GM18873 (cell line): ENCODE measurements around the gene TIGD6.

ENCODE experiments used
- ATAC-seq: cut with Tn5 transposase; IDR thresholded peaks from one replicate; pipeline ENCODE4 v1.9.1; 2021; ENCODE audit warnings: mild to moderate bottlenecking, moderate library complexity, moderate number of reproducible peaks; ENCODE audit not compliant: unreplicated experiment, low FRiP score

TIGD6 gene

DNA sequence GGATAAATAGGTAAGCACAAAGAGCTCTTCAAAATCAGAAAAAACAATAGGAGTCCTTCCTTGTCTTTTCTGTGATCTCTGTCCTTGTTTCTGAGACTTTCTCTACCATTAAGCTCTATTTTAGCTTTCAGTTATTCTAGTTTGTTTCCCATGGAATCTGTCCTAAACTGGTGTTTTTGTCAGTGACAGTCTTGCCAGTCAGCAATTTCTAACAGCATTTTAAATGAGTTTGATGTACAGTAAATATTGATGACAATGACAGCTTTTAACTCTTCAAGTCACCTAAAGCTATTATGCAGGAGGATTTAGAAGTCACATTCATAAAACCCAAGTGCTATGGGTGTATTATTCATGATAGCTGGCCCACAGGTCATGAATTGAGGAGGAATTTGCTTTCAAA is 17.9 kb downstream of the TIGD6 start:
- no peak for ATAC-seq

- ATAC-seq = no peak
Measured at GRCh38 chr5:149981206-149981605, 19.2 kb downstream of the TIGD6 start.

DNA sequence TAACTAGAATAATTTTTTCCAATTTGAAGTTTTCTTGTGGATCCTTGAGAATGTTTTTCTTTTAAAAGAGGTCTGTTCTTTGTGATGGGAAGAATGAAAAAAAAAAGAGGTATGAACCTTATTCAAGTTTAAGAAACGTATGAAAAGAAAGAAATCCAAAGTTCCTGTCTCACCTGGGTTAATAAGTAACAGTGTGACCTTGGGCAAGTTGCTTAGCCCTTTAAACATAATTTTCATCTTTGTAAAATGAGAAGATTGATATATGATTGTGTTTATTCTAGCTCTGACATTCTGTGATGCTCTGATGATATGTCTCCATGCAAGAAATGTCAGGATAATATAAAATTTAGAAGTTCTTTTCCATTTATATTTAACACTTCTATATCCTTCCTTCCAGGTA is 20.6 kb downstream of the TIGD6 start:
- ATAC-seq = no peak

GRCh38 chr5:149975409-149975808 is 25.0 kb downstream of the TIGD6 start:
- no peak for ATAC-seq

DNA sequence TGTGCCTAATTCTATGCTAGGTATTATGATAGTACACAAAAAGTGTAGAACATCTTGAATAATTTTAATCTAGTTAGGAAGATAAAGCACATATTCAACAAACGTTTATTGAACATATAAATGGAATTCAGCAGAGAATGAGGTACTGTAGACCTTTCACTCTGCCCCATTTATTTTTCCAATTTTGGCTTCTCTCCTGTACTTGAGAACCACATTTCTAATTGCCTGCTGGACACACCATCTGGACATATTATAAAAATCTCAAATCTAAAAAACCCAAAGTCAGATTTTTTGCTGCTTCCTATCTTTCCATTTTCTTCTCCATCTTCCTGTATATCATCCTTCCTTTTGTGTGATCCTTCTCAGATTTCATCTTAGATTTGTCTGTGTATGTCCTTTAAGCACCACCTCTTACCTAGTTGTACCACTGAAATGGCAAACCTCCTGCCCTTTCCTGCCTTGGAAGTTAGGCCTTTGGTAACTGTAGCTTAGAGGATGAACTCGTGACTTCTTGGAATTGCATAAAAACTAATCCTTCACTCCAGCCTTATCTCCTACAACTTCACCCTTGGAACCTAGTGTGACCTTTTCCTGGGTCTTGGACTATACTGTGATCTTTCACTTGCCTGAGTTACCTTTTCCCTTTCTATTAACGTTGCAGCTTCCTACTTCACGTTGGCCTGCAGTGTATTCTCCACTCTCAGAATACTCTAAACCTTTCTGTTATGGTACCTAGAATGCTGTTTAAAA is 31.1 kb downstream of the TIGD6 start:
- ATAC-seq = no peak

DNA sequence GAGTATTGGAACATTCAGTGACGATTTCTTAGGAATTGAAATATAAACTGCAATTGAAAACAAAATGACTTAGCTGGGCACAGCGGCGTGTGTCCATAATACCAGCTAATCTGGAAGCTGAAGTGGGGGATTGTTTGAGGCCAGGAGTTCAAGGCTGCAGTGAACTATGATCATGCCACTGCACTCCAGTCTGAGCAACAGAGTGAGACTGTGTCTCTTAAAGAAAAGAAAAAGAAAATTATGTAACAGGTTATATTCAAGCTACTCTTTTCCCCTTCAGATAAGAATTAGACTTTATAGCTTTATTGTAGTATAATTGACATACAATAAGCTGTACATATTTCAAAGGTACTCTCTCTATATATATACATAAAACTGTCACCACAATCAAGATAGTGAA is 33.5 kb downstream of the TIGD6 start:
- no peak for ATAC-seq

- ATAC-seq = no peak
Measured at GRCh38 chr5:149963729-149964128, 36.7 kb downstream of the TIGD6 start.

GRCh38 chr5:149962601-149963300 is 37.7 kb downstream of the TIGD6 start:
- ATAC-seq = no peak

GRCh38 chr5:149961957-149962409 is 38.5 kb downstream of the TIGD6 start:
- no peak for ATAC-seq

DNA sequence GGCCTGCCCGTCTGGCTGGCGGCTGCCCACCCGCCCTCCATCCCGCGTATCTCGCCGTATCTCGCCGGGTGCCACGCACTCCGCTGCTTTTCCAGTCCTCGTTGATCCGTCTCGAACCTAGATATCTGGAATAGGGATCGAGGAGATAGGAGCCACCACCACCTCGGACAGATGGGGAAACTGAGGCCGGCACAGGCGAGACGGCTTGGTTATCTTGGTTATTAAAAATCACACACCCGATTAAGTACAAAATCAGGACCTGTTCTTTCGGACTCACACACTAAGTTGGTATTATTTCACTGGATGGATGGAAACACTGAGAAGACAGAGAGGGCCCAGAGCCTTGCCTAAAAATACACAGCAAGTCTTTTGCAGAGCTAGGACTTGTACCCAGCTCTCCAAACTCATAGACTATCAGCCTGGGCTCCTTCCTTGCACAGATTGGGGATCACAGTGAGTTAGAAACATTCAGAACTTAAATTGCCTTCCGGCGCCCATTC is 39.2 kb downstream of the TIGD6 start:
- ATAC-seq = no peak

DNA sequence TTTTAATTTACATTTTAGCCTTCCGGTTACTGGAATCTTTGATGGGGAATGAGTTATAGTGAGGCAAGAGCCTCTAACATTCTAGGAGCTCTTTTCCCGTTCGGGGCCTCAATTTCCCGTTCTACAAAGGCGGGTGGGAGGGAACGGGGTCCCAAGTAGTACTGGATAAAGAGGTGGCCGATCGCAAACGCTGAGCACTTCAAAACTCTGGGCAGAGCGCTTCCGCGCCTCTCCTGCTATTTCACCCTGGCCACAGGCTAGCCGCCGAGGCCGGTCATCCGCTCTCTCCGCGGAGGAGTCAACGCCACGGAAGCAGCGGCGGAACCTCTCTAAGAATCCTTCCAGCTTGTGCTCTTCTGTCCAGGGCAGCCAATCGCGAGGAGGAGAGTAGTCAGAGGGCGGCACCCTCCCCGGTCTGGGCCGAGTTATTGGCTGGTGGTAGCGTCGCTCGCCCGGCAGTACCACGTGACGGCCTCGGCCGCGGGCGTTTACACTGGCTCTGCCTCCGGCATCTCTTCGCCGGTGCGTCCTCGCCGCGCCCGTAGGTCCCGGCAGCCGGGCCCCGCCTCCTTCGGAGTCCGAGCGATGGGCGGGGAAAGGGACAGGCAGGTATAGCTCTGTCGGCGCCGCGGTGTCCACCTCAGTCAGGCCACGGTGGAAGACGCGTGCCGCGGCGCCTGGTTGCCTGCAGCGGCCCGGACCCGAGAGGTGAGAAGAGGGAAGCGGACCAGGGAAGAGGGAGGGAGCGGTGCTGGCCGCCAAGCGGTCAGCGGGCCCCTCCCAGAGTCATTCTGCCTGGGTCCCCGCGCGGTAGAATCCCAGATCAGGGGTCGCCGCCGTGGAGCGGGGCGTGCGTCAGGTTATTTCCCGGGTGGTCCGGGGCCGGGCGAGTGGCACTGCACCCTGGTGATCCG is 39.9 kb downstream of the TIGD6 start, which contains the start of gene SLC26A2:
TSS of gene SLC26A2 (plus strand) at position 487 of the 914 bp plus-strand sequence. CDS start 16,895 bp downstream, outside the sequence.
- peak; percentile 98 for ATAC-seq

DNA sequence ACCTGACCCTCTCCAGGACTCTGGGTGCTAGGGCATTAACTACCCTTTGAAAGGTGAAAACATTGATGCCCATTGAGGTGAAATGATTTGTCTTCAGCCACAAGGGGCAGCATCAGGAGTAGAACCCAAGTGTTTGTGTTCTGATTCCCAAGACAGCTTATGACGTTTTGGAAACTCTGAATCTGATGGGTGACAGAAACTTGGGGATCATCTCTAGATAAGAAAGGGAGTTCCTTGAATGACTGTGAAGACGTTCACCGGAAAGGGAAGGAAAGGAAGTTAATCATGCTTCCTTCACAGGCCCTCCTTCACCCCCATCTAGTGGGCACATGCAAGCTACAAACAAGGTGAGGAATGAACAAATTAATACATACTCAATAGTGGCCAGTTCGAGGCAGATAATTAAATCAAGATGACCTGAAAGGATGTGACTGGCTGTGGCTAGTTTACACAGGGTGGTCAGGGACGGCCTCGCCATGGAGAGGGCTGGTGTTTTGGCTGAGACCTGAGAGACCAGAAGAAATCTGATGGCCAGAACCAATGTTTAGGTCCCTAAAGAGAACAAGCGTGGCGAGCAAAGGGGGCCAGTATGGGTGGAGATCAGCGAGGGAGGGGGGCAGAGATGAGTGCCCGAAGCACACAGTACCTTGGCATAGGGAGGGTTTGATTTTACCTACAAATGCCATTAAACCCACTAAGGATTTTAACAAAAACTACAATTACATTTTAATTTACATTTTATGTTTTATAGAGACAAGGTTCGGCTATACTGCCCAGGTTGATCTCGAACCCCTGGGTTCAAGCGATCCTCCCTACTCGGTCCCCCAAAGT is 40.8 kb downstream of the TIGD6 start:
- no peak for ATAC-seq

DNA sequence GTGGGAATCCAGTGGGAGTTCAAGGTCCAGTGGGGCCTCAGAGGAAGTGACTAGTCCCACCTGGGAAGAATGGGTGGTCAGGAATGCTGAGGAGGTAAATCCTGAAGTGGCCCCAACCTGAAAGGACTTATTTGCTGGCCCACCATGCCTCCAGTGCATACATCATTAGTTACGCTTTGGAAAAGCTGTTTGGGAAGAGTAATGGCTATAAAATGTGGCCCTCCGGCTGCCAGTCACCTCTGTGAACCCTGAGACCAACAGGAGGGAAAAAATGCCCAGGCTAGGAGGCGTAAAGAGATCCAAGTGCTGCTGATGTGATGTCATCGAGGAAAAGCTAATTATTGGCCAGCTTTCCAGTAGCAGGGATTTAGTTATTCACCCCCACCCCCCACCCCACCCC is 42.6 kb downstream of the TIGD6 start:
- ATAC-seq = no peak

- no peak for ATAC-seq
Measured at GRCh38 chr5:149956685-149957084, 43.8 kb downstream of the TIGD6 start.

- ATAC-seq = no peak
Measured at GRCh38 chr5:149954798-149955197, 45.7 kb downstream of the TIGD6 start.

GRCh38 chr5:149953436-149954121 is 46.9 kb downstream of the TIGD6 start:
- ATAC-seq = no peak

DNA sequence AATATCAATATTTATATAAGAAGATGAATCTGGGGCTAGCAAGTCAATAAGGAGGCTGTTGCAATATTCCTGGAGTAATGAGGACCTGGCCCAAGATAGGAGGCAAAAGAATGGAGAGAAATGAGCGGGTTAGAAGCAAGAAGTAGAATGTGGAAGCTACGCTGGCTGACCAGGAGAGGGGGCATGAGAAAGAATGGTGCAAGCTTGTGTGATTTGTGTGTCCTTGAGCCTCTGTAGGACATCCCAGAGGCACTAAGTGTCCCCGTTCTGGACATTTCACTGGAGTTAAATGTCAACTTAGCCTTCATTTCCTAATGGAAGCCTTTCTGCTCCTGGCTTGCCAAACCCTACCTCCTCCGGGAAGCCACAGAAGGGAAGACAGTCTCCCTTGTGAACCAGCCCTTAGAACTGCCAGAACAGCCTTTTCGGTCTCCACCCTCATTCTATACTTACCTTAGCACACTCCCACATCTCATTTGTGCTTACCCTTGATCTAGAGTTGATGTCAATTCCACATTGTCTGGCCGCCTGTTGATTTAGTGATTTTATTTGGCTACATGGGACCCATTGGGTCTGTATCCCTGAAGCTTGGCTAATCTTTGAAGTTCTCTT is 49.2 kb downstream of the TIGD6 start:
- no peak for ATAC-seq

GRCh38 chr5:149948993-149949392 is 51.5 kb downstream of the TIGD6 start:
- ATAC-seq = no peak

DNA sequence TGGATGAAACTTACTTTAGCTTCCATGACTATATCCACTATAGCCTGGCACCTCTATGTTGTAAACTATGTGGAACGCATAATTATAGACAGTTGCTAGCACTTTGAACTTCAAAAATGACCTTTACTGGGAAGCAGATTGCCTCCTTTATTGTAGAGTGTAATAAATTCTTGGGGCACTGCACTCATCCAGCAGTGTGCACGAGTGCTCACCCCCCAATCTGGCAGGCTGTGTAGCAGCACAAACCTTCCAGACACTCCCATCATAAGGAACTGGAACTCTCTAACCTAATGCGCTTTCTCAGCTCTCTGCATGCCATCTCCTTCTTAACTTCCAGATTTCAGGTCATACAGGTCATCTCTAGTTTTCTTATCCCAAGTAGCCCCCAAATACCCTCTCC is 54.3 kb downstream of the TIGD6 start:
- ATAC-seq = no peak
